ENCODE results near the gene ANKRD28. TPM values are rescaled to one million over a fixed set of nuclear protein-coding genes. Genes with fewer than 3 reads are reported as not detected.

ANKRD28 gene
- total RNA-seq, 1 experiment from 2014 or later: 47.5 TPM

GRCh38 chr3:15798533-15799245 lies 910 bp upstream of the ANKRD28 start:
- no peak for TF ChIP-seq FOSL1 (IDR thresholded peaks at IDR 0.05; ENCODE audit: low read depth)
- TF ChIP-seq EGR1 (IDR thresholded peaks at IDR 0.05; ENCODE audit: low read depth): 0 out of 2 replicates have a peak, but pooled peaks have one; percentile 1
- TF ChIP-seq JUND (IDR thresholded peaks at IDR 0.05): no peak
- no peak for TF ChIP-seq SP1 (IDR thresholded peaks at IDR 0.05; ENCODE audit: low read depth)
- TF ChIP-seq CBX3 (IDR thresholded peaks at IDR 0.05; ENCODE audit: low read depth): no peak
- no peak for TF ChIP-seq REST (IDR thresholded peaks at IDR 0.05; ENCODE audit: low read depth)
- Histone ChIP-seq H2AFZ (ENCODE audit: low read depth, low read length, poor library complexity, severe bottlenecking) (no peak overlapping the region), H3K36me3 (ENCODE audit: control insufficient read depth in 1 of 2, insufficient read depth in 2 of 2, low read length in 2 of 2) (no peaks in the 10 kb centered on the region), H3K4me1 (ENCODE audit: control insufficient read depth in 1 of 2, insufficient read depth in 2 of 2, low read length in 2 of 2) (peaks cover 58 to 68% of the 10 kb centered on the region in 2 experiments), H3K79me2 (ENCODE audit: insufficient read depth, low read length) (peaks cover 83% of the 10 kb centered on the region), H3K4me3 (replicated peaks in 1 of 2; ENCODE audit: low read depth in 1 of 2, low read length in 2 of 2) (peak overlapping the region; percentile 15 to 43), H3K9me2 (ENCODE audit: insufficient read depth) (no peaks in the 10 kb centered on the region), H3K27me3 (ENCODE audit: insufficient read depth, low read length) (no peaks in the 10 kb centered on the region), H3K9ac (ENCODE audit: low read length) (peak overlapping the region; percentile 50), H3K27ac (ENCODE audit: low read depth, low read length) (peak overlapping the region; percentile 92; the same call in 1 of the 2 replicates), H3K4me2 (ENCODE audit: low read length) (peak overlapping the region; percentile 79), H4K20me1 (ENCODE audit: insufficient read depth) (no peaks in the 10 kb centered on the region), H3K9me3 (ENCODE audit: control insufficient read depth in 1 of 2, insufficient read depth in 1 of 2, low read depth in 1 of 2, low read length in 2 of 2) (no peaks in the 10 kb centered on the region)
- intact Hi-C loops (cut with micrococcal nuclease): no loop called here
- POLR2A ChIA-PET: no interaction called here
- BruUV-seq (replicated peaks): no TSS peak
- CTCF ChIA-PET: interaction anchor here (2.6 kb wide), 1 partner anchor 168 kb away, joined by 8 read pairs; no protein-coding TSS in a partner anchor
- DNase-seq (ENCODE audit: low read depth, low spot score) (no peak), ATAC-seq (no peak)
- RAD21 ChIA-PET (ENCODE audit: low non-redundant PET in 1 of 2, low total read pairs in 2 of 2, uncharacterized antibody in 2 of 2, unreplicated experiment in 2 of 2): no interaction called here
